ENCODE measurements around the gene TDRD1. TPM values are rescaled to one million over a fixed set of nuclear protein-coding genes. Genes with fewer than 3 reads are reported as not detected.
"Not testable (repeated sequence)": the region's sequence is repeated elsewhere in the genome, so short reads cannot be mapped to it uniquely, and the experiment has no call there.

The TDRD1 gene
- total and polyA plus RNA-seq, 10 of the 15 experiments (the other 5 are each of a cell fraction or from before 2014, with no cell fraction given) = 0.03 to 0.04 TPM; not detected in 8

- intact Hi-C loops (cut with micrococcal nuclease; ENCODE audit: unreplicated experiment) = no loop called here
- H3K4me3 ChIP-seq = no peak overlapping the region
- no peak overlapping the region for H3K27ac ChIP-seq (ENCODE audit: control insufficient read depth, insufficient read depth)
- no peaks in the 10 kb centered on the region for H3K9me3 ChIP-seq (replicated peaks; ENCODE audit: control insufficient read depth, insufficient read depth, low read length)
- no peaks in the 10 kb centered on the region for H3K4me1 ChIP-seq (ENCODE audit: control insufficient read depth, insufficient read depth, low read length)
- no peak for ATAC-seq
- no peak for FAIRE-seq
- H3K4me2 ChIP-seq (ENCODE audit: control insufficient read depth, insufficient read depth) = no peak overlapping the region
- RAD21 ChIA-PET (ENCODE audit: unreplicated experiment) = no interaction called here
- SMC1A ChIA-PET (ENCODE audit: uncharacterized antibody, unreplicated experiment) = interaction anchor here (0.9 kb wide), 1 partner anchor 14 kb away, joined by 3 read pairs; no protein-coding TSS in a partner anchor
- no peak for DNase-seq (ENCODE audit: low read depth, low spot score)
- no peaks in the 10 kb centered on the region for H4K20me1 ChIP-seq (ENCODE audit: control insufficient read depth, insufficient read depth)
- no peak for TF ChIP-seq SMARCA5 (IDR thresholded peaks at IDR 0.05)
- TF ChIP-seq YY1 (IDR thresholded peaks at IDR 0.05; ENCODE audit: low read depth, low read length) = no peak
- TF ChIP-seq, protein P1, sequence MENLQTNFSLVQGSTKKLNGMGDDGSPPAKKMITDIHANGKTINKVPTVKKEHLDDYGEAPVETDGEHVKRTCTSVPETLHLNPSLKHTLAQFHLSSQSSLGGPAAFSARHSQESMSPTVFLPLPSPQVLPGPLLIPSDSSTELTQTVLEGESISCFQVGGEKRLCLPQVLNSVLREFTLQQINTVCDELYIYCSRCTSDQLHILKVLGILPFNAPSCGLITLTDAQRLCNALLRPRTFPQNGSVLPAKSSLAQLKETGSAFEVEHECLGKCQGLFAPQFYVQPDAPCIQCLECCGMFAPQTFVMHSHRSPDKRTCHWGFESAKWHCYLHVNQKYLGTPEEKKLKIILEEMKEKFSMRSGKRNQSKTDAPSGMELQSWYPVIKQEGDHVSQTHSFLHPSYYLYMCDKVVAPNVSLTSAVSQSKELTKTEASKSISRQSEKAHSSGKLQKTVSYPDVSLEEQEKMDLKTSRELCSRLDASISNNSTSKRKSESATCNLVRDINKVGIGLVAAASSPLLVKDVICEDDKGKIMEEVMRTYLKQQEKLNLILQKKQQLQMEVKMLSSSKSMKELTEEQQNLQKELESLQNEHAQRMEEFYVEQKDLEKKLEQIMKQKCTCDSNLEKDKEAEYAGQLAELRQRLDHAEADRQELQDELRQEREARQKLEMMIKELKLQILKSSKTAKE (IDR thresholded peaks at IDR 0.05; ENCODE audit: low read depth, poor library complexity, severe bottlenecking) = no peak
- no peak for TF ChIP-seq CBX3 (IDR thresholded peaks at IDR 0.05; ENCODE audit: borderline replicate concordance, low read depth)
- TF ChIP-seq HDAC6 (IDR thresholded peaks at IDR 0.05; ENCODE audit: unreplicated experiment) = no peak
- in situ Hi-C loops (cut with MboI) = no loop called here
- H3K27me3 ChIP-seq (replicated peaks in 1 of 2; ENCODE audit: control insufficient read depth in 2 of 2, insufficient read depth in 2 of 2, low read length in 1 of 2) = no peaks in the 10 kb centered on the region
- POLR2A ChIA-PET = no interaction called here
- H3K36me3 ChIP-seq (ENCODE audit: control insufficient read depth in 2 of 2, insufficient read depth in 2 of 2, low read length in 1 of 2) = peaks cover 0 to 3% of the 10 kb centered on the region in 2 experiments; a peak in 1 of 4 replicates
- CTCF ChIA-PET = interaction anchor here (1.0 kb wide), 1 partner anchor 210 kb away, joined by 4 read pairs; no protein-coding TSS in a partner anchor
- no peak overlapping the region for H2AFZ ChIP-seq (ENCODE audit: control insufficient read depth, low read depth, low read length)
- WGBS (ENCODE audit: insufficient coverage, insufficient replicate concordance, low lambda C conversion rate, missing lambda C conversion rate) = 38% methylated on average over 1 of the region's 1 CpG
- H3K9ac ChIP-seq (ENCODE audit: control insufficient read depth, insufficient read depth, low read length) = no peak overlapping the region
- no TSS peak for BruUV-seq (replicated peaks)
- H3K79me2 ChIP-seq (ENCODE audit: control insufficient read depth, insufficient read depth, low read length) = no peaks in the 10 kb centered on the region
Measured at GRCh38 chr10:114140036-114140435, 39.1 kb upstream of the TDRD1 start.

DNA sequence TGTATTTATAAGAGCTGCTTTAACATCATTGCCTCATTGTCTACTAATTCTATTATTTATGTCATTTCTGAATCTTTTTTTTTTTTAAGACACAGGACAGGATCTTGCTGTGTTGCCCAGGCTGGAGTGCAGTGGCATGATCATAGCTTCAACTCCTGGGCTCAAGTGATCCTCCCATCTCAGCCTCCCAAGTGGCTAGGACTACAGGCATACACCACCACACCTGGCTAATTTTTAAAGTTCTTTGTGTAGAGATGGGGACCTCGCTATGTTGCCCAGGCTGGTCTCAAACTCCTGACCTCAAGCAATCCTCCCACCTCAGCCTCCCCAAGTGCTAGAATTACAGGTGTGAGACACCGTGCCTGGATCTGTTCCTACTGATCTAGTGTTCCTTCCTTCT, 38.3 kb upstream of the TDRD1 start:
- ATAC-seq; H3K4me2 ChIP-seq (ENCODE audit: control insufficient read depth, insufficient read depth); H3K9me3 ChIP-seq (replicated peaks; ENCODE audit: control insufficient read depth, insufficient read depth, low read length); in situ Hi-C loops (cut with MboI); H3K27me3 ChIP-seq (replicated peaks in 1 of 2; ENCODE audit: control insufficient read depth in 2 of 2, insufficient read depth in 2 of 2, low read length in 1 of 2); H3K4me1 ChIP-seq (ENCODE audit: control insufficient read depth, insufficient read depth, low read length); BruUV-seq (replicated peaks); H3K4me3 ChIP-seq; H3K36me3 ChIP-seq (ENCODE audit: control insufficient read depth in 2 of 2, insufficient read depth in 2 of 2, low read length in 1 of 2); RAD21 ChIA-PET (ENCODE audit: unreplicated experiment); H4K20me1 ChIP-seq (ENCODE audit: control insufficient read depth, insufficient read depth); H2AFZ ChIP-seq (ENCODE audit: control insufficient read depth, low read depth, low read length); DNase-seq (ENCODE audit: low read depth, low spot score); POLR2A ChIA-PET; H3K79me2 ChIP-seq (ENCODE audit: control insufficient read depth, insufficient read depth, low read length); intact Hi-C loops (cut with micrococcal nuclease; ENCODE audit: unreplicated experiment); H3K27ac ChIP-seq (ENCODE audit: control insufficient read depth, insufficient read depth); H3K9ac ChIP-seq (ENCODE audit: control insufficient read depth, insufficient read depth, low read length); FAIRE-seq: not testable (repeated sequence)
- ChIA-PET SMC1A (ENCODE audit: uncharacterized antibody, unreplicated experiment) (interaction anchor here (0.9 kb wide), 1 partner anchor 15 kb away, joined by 3 read pairs; no protein-coding TSS in a partner anchor), CTCF (interaction anchor here (1.0 kb wide), 1 partner anchor 211 kb away, joined by 4 read pairs; no protein-coding TSS in a partner anchor)
- 97% methylated on average over 2 of the region's 2 CpGs for WGBS (ENCODE audit: insufficient coverage, insufficient replicate concordance, low lambda C conversion rate, missing lambda C conversion rate)
